ENCODE data around the gene MAML2.

DNA sequence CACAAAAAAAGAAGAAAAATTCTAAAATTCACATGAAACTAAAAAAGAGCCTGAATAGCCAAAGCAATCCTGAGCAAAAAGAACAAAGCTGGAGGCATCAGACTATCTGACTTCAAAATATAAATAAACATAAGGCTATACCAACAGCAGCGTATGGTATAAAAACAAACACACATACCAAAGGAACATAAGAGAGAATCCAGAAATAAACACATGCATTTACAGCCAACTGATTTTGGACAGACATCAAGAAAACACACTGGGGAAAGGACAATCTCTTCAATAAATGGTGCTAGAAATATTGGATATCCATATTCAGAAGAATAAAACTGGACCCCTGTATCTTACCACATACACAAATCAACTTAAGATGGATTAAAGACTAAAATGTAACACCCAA is 416.3 kb downstream of the MAML2 start:
- TF ChIP-seq EP300 (IDR thresholded peaks at IDR 0.05) (no peak), POLR2A (IDR thresholded peaks at IDR 0.05) (no peak)
- TF ChIP-seq, protein P1, sequence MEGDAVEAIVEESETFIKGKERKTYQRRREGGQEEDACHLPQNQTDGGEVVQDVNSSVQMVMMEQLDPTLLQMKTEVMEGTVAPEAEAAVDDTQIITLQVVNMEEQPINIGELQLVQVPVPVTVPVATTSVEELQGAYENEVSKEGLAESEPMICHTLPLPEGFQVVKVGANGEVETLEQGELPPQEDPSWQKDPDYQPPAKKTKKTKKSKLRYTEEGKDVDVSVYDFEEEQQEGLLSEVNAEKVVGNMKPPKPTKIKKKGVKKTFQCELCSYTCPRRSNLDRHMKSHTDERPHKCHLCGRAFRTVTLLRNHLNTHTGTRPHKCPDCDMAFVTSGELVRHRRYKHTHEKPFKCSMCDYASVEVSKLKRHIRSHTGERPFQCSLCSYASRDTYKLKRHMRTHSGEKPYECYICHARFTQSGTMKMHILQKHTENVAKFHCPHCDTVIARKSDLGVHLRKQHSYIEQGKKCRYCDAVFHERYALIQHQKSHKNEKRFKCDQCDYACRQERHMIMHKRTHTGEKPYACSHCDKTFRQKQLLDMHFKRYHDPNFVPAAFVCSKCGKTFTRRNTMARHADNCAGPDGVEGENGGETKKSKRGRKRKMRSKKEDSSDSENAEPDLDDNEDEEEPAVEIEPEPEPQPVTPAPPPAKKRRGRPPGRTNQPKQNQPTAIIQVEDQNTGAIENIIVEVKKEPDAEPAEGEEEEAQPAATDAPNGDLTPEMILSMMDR (IDR thresholded peaks at IDR 0.05) = no peak
